Tibial nerve (tissue), 3 donors: ENCODE measurements around the gene UXS1.

Source experiments
- CTCF ChIP-seq, 5 experiments: fragments of 200-600 bp in 3 of 5; fragments of 450-650 bp in 2 of 5; sonication (generic) in 3 of 5; IDR thresholded peaks; one replicate each; pipeline ENCODE4 v1.5.1; 2016 to 2019; ENCODE audit warnings: antibody characterized with exemption in 5 of 5, mild to moderate bottlenecking in 3 of 5, moderate library complexity in 2 of 5
- POLR2A ChIP-seq, 2 donors: fragments of 450-650 bp; IDR thresholded peaks; one replicate each; pipeline ENCODE4 v1.6.1; 2017; ENCODE audit warnings: antibody characterized with exemption in 2 of 2, mild to moderate bottlenecking in 2 of 2, moderate library complexity in 2 of 2

GRCh38 chr2:106119074-106119473 is 75.0 kb downstream of the UXS1 start:
- TF ChIP-seq CTCF (IDR thresholded peaks at IDR 0.05) (no peak), POLR2A (IDR thresholded peaks at IDR 0.05) (no peak)
